DMS114 treated with DMSO at 0.1 percent for 48 hours (cell line): ENCODE results near the gene SDK2.

Source experiments
- DNase-seq: peaks from one replicate; lab custom pipeline; 2025; ENCODE audit not compliant: unreplicated experiment; lab: John Stamatoyannopoulos, UW

The SDK2 gene

GRCh38 chr17:73634629-73635028 is 9.6 kb downstream of the SDK2 start:
- no peak for DNase-seq

- no peak for DNase-seq
Observed at GRCh38 chr17:73633736-73634135, 10.5 kb downstream of the SDK2 start.

GRCh38 chr17:73632513-73632912 is 11.7 kb downstream of the SDK2 start:
- no peak for DNase-seq

GRCh38 chr17:73630965-73631595 is 13.2 kb downstream of the SDK2 start:
- no peak for DNase-seq

DNA sequence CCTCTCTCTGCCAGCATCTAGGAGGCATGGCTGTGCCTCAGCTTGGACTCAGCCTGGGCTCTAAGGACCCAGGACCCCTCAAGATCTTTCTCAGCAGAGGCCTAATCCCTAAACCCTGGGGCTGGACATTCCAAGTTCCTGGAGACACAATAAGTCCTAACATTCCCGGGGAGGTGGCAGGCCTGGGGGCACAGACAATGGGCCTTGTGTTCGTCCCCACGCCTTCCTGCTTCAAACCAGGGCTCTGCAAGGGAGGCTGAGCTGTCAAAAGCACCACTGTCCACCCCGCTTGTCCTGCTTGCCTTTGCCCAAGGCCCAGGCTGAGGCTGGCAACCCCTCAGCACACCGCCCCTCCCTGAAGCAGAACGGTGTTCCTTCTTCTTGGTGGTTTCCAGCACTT is 13.7 kb downstream of the SDK2 start:
- DNase-seq, result no peak

DNA sequence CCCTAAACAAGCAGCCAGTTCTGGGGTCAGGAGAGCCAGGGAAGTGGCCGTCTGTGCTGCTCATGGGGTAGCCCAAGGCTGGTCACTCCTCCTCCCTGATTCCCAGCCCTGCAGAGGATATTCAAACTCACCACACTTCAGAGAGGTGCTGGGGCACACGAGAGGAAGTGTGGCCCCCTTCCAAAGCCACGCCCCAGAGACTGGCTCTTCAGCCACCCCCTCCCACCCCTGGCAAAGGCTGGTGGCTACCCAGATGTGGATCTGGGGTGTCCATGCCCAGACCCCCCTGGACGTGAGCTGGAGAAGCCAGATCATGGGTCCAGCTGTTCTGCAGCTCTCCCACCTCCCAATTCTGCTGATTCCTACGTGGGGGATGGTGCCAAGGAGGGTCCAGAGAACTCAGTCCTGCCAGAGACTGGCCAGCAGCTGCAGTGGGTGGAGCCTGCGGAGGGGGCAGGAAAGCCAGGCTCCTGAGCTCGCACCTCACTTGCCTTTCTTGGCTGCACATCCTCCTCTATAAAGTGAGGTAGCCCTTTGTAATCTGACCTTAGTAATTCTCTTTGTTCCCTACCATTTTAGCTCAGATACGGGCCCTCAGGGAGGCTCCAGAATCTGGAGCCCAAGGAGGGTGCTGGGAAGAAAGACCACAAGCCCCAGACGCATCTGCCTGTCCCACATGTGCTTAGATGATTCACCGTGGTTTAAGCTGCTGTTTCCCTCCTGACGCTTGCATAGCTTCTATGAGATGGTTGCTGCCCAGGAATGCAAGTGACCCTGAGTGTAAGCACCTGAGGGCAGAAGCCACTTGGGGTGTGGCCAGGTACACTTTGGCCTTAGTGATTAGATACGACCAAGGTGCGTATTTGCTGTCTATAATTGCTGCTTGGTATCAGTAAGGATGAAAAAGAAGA is 15.3 kb downstream of the SDK2 start:
- no peak for DNase-seq

DNA sequence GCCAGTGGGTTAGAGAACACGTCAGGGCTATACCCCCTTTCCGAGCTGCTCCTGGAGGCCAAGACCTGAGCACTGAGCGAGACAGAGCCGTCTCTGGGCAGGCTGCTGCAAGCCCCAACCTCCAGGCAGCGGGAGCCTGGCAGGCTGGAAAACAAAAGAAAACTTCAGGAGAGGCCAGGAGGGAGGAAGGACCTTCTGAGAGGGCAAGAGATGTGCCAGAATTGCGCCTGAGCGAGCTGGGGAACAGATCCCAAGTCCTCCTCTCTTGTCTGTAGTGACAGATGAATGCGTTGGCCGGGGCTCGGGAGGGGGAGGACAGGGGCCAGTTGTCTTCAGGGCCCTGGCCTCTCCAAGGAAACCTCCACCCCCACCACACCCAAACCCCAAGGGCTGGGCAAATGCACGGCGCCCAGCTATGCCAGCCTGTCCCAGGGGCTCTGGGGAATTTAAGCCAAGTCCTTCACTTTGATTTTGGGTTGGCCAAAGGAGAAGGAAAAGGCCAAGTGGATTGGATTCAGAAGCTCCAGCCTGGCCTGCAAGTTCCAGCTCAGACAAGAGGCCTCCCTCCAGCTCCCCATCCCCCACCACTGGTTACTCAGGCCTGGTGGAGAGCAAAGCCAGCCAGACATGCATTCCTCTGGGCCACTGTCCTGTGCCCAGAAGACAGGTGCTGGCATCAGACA is 18.1 kb downstream of the SDK2 start:
- DNase-seq, result no peak

GRCh38 chr17:73625006-73625405 is 19.2 kb downstream of the SDK2 start:
- DNase-seq, result no peak

DNA sequence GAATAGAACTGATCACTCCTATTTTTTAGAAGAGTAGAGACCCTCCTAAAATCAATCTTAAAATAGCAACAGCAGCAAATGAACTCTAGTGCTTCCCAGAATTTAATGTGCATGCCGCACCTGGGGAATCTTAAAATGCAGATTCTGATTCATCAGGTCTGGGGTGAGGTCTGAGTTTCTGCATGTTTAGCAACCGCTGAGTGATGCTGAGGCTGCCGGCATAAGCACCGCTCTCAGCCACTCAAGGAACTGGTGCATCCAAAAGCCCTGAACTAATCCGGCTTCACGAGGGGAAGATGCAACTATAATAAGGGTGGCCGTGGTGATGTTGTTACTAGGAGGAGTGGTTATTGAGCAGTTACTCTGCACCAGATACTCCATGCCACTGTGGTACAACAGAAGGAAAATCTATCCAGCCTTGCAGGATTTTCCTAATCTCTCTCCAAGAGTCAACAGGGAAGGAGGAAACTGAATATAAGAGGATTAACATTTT is 19.7 kb downstream of the SDK2 start:
- DNase-seq, result no peak

DNA sequence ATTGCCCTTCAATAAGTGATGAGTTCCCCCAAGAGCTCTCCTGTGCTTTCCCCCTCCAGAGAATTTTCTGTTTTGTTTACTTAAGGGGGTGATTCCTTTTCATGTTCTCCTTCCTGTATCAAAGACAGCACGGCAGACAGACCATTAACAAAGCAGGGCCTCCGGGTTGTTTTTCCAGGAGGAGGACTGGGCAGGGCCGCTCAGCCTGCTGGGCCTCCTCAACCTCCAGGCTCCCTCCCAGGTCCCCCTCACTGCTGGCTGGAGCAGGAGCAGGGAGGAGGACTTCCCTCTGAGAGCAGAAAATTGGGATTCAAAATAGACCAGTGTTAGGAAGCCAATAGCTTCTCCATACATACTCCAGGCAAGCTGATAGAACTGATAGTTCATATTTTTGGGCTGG is 20.4 kb downstream of the SDK2 start:
- no peak for DNase-seq

DNA sequence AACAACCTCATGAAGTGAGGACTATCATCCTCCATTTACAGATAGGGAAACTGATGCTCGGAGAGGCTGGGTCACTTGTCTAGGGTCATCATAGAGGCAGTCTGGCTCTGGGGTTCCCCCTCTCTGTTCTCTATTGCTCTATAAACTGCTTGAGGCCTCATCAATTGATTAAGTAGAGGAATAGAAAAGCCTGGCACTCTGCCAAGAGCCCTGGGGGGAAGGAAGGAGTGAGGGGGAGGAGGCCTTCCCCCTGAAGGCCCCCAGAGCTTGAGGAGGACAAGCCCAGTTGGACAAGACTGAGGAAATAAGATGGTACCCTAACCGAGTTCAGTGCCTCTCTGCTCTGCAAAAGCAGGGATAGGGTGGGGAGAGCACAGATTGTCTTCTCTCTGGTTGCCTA is 21.0 kb downstream of the SDK2 start:
- DNase-seq, result no peak

- no peak for DNase-seq
Observed at GRCh38 chr17:73622381-73622780, 21.9 kb downstream of the SDK2 start.

GRCh38 chr17:73621685-73622084 is 22.6 kb downstream of the SDK2 start:
- no peak for DNase-seq

- DNase-seq, result no peak
Observed at GRCh38 chr17:73620414-73620813, 23.8 kb downstream of the SDK2 start.

- DNase-seq, result no peak
Observed at GRCh38 chr17:73617501-73617900, 26.7 kb downstream of the SDK2 start.

GRCh38 chr17:73616873-73617404 is 27.3 kb downstream of the SDK2 start:
- DNase-seq, result no peak

GRCh38 chr17:73616120-73616872 is 27.9 kb downstream of the SDK2 start:
- no peak for DNase-seq

DNA sequence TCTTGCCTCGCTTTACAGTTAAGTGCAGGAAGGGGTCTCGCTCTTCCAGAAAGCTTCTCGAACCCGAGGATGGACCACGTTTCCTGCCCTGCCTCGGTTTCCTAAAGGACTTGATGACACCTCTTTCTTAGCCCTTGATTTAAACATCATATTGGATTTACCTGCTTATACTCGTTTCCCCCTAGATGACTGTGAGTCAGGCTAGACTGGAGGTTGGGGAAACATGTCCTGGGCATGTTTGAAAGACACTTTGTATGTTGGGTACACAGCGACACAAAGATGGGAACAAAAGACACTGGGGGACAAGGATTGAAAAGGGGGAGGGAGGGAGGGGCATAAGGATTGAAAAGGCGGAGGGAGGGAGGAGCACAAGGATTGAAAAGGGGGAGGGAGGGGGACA is 30.0 kb downstream of the SDK2 start:
- DNase-seq, result no peak

GRCh38 chr17:73613271-73614233 is 30.7 kb downstream of the SDK2 start:
- DNase-seq, result no peak

GRCh38 chr17:73612031-73612472 is 32.2 kb downstream of the SDK2 start:
- no peak for DNase-seq
